ENCODE measurements around the gene MLX.
A peak's percentile ranks its signal among the peaks of the same experiment; 100 is the strongest.
"Not testable (repeated sequence)": the region's sequence is repeated elsewhere in the genome, so short reads cannot be mapped to it uniquely, and the experiment has no call there.

MLX gene

GRCh38 chr17:42579794-42580551, 13.1 kb downstream of the MLX start:
- no peak for DNase-seq (ENCODE audit: low read depth)

- DNase-seq (ENCODE audit: low read depth) = no peak
Measured at GRCh38 chr17:42581744-42582270, 14.9 kb downstream of the MLX start.

- no peak for DNase-seq (ENCODE audit: low read depth)
Measured at GRCh38 chr17:42584880-42585279, 18.0 kb downstream of the MLX start.

GRCh38 chr17:42585353-42585752, 18.5 kb downstream of the MLX start:
- DNase-seq (ENCODE audit: low read depth) = peak; percentile 58

GRCh38 chr17:42586514-42587230, 19.8 kb downstream of the MLX start:
- no peak for DNase-seq (ENCODE audit: low read depth)

- DNase-seq (ENCODE audit: low read depth) = no peak
Measured at GRCh38 chr17:42590886-42591285, 24.0 kb downstream of the MLX start.

- no peak for DNase-seq (ENCODE audit: low read depth)
Measured at GRCh38 chr17:42591411-42591810, 24.5 kb downstream of the MLX start.

GRCh38 chr17:42596386-42596785, 29.5 kb downstream of the MLX start:
- DNase-seq (ENCODE audit: low read depth) = no peak

GRCh38 chr17:42598905-42599304, 32.0 kb downstream of the MLX start:
- DNase-seq (ENCODE audit: low read depth) = peak; percentile 35

GRCh38 chr17:42603318-42603717, 36.4 kb downstream of the MLX start:
- no peak for DNase-seq (ENCODE audit: low read depth)

- no peak for DNase-seq (ENCODE audit: low read depth)
Measured at GRCh38 chr17:42607769-42608168, 40.9 kb downstream of the MLX start.

- no peak for DNase-seq (ENCODE audit: low read depth)
Measured at GRCh38 chr17:42608305-42609181, 41.6 kb downstream of the MLX start.

GRCh38 chr17:42609182-42609813, 42.4 kb downstream of the MLX start, which contains the start of the genes RETREG3 and TUBG1:
TSS of gene RETREG3 (minus strand) at chr17:42609374. CDS start at chr17:42609324, 50 bp downstream.
TSS of gene TUBG1 (plus strand) at chr17:42609683. CDS start at chr17:42609738, 55 bp downstream.
- DNase-seq (ENCODE audit: low read depth) = peak; percentile 99

- not testable (repeated sequence) for DNase-seq (ENCODE audit: low read depth)
Measured at GRCh38 chr17:42609814-42610801, 43.2 kb downstream of the MLX start.

GRCh38 chr17:42612013-42612412, 45.1 kb downstream of the MLX start:
- DNase-seq (ENCODE audit: low read depth) = no peak

GRCh38 chr17:42613699-42614295, 46.9 kb downstream of the MLX start:
- DNase-seq (ENCODE audit: low read depth) = no peak

- no peak for DNase-seq (ENCODE audit: low read depth)
Measured at GRCh38 chr17:42617956-42618431, 51.1 kb downstream of the MLX start.

GRCh38 chr17:42618442-42619150, 51.7 kb downstream of the MLX start:
- no peak for DNase-seq (ENCODE audit: low read depth)

- DNase-seq (ENCODE audit: low read depth) = not testable (repeated sequence)
Measured at GRCh38 chr17:42621987-42622386, 55.1 kb downstream of the MLX start.
